ENCODE results near the gene LRRC55. TPM values are rescaled to one million over a fixed set of nuclear protein-coding genes. Genes with fewer than 3 reads are reported as not detected.
A peak's percentile ranks its signal among the peaks of the same experiment; 100 is the strongest.

Gene LRRC55
- total RNA-seq, 2 donors from 2014 or later = 0.04 TPM; not detected in 1

- Histone ChIP-seq H3K36me3 (ENCODE audit: control insufficient read depth, insufficient read depth, low read length) (no peaks in the 10 kb centered on the region), H3K27ac (ENCODE audit: low read depth, low read length) (no peak overlapping the region), H3K9me3 (ENCODE audit: control insufficient read depth, low read length) (peaks cover 3% of the 10 kb centered on the region), H3K4me1 (ENCODE audit: control insufficient read depth, insufficient read depth, low read length) (peaks cover 5% of the 10 kb centered on the region), H3K9ac (ENCODE audit: extremely low read depth, low read length, poor library complexity, severe bottlenecking) (no peak overlapping the region), H3K27me3 (ENCODE audit: control insufficient read depth, insufficient read depth, low read length, poor library complexity, severe bottlenecking) (peaks cover 9% of the 10 kb centered on the region), H3K4me3 (ENCODE audit: low read length) (no peak overlapping the region)
- 64 to 79% methylated on average over 9 to 18 of the region's 18 CpGs for WGBS, 2 experiments (ENCODE audit: insufficient coverage in 1 of 2, insufficient read length in 1 of 2)
- Mint-ChIP-seq H3K27me3 (ENCODE audit: insufficient read depth) (peaks cover 33% of the 10 kb centered on the region), H3K36me3 (ENCODE audit: low read depth) (no peaks in the 10 kb centered on the region), H3K4me1 (peaks cover 48% of the 10 kb centered on the region), H3K4me3 (no peak overlapping the region), H3K27ac (no peak overlapping the region), H3K9me3 (peaks cover 2% of the 10 kb centered on the region)
- TF ChIP-seq, protein P1, sequence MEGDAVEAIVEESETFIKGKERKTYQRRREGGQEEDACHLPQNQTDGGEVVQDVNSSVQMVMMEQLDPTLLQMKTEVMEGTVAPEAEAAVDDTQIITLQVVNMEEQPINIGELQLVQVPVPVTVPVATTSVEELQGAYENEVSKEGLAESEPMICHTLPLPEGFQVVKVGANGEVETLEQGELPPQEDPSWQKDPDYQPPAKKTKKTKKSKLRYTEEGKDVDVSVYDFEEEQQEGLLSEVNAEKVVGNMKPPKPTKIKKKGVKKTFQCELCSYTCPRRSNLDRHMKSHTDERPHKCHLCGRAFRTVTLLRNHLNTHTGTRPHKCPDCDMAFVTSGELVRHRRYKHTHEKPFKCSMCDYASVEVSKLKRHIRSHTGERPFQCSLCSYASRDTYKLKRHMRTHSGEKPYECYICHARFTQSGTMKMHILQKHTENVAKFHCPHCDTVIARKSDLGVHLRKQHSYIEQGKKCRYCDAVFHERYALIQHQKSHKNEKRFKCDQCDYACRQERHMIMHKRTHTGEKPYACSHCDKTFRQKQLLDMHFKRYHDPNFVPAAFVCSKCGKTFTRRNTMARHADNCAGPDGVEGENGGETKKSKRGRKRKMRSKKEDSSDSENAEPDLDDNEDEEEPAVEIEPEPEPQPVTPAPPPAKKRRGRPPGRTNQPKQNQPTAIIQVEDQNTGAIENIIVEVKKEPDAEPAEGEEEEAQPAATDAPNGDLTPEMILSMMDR (conservative IDR thresholded peaks at IDR 0.05) = no peak
- DNase-seq = peak; percentile 77
These were observed 49.2 kb downstream of the LRRC55 start for GRCh38 chr11:57230791-57231538.

DNA sequence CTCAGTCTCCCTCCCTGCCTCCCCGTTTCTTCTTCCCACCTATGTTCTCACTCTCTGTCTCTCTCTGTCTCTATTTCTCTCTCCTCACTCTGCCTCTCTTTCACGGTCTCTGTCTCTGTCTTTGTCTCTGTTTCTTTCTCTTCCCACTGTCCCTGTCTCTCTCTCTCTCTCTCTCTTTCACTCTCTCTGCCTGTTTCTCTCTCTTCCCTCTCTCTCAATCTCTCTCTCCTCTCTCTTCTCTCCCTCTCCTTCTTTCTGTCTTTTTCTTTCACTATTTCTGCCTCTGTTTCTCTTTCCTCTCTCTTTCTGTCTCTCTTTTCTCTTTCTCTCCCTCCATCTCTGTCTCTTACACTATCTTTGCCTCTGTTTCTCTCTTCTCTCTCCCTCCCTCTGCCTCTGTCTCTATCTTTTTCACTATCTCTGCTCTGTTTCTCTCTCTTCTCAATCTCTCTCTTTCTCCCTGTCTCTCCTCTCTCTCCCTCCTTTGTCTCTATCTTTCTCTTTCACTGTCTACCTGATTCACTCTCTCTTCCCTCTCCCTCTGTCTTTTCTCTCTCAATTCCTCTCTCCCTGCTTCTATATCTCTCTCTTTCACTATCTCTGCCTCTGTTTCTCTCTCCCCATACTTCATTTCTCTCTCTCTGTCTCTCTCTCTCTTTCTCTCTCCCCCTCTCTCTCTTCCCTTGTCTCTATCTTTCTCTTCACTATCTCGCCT, 49.9 kb downstream of the LRRC55 start:
- H3K27ac ChIP-seq (ENCODE audit: low read depth, low read length) = no peak overlapping the region
- 78 to 81% methylated on average over 3 of the region's 3 CpGs for WGBS, 2 experiments (ENCODE audit: insufficient coverage in 1 of 2, insufficient read length in 1 of 2)
- Mint-ChIP-seq H3K27ac (no peak overlapping the region), H3K36me3 (ENCODE audit: low read depth) (no peaks in the 10 kb centered on the region), H3K4me1 (peaks cover 52% of the 10 kb centered on the region), H3K4me3 (no peak overlapping the region), H3K9me3 (no peaks in the 10 kb centered on the region), H3K27me3 (ENCODE audit: insufficient read depth) (peaks cover 33% of the 10 kb centered on the region)
- no peak overlapping the region for H3K4me3 ChIP-seq (ENCODE audit: low read length)
- H3K4me1 ChIP-seq (ENCODE audit: control insufficient read depth, insufficient read depth, low read length) = peaks cover 5% of the 10 kb centered on the region
- H3K27me3 ChIP-seq (ENCODE audit: control insufficient read depth, insufficient read depth, low read length, poor library complexity, severe bottlenecking) = peaks cover 9% of the 10 kb centered on the region
- DNase-seq = no peak
- no peak overlapping the region for H3K9ac ChIP-seq (ENCODE audit: extremely low read depth, low read length, poor library complexity, severe bottlenecking)
- H3K36me3 ChIP-seq (ENCODE audit: control insufficient read depth, insufficient read depth, low read length) = no peaks in the 10 kb centered on the region
- no peaks in the 10 kb centered on the region for H3K9me3 ChIP-seq (ENCODE audit: control insufficient read depth, low read length)
- TF ChIP-seq, protein P1 (conservative IDR thresholded peaks at IDR 0.05) = no peak

GRCh38 chr11:57233702-57234101, 51.9 kb downstream of the LRRC55 start:
- DNase-seq = peak; percentile 36
- Histone ChIP-seq H3K4me3 (ENCODE audit: low read length) (no peak overlapping the region), H3K36me3 (ENCODE audit: control insufficient read depth, insufficient read depth, low read length) (no peaks in the 10 kb centered on the region), H3K9ac (ENCODE audit: extremely low read depth, low read length, poor library complexity, severe bottlenecking) (no peak overlapping the region), H3K9me3 (ENCODE audit: control insufficient read depth, low read length) (no peaks in the 10 kb centered on the region), H3K27me3 (ENCODE audit: control insufficient read depth, insufficient read depth, low read length, poor library complexity, severe bottlenecking) (peaks cover 9% of the 10 kb centered on the region), H3K27ac (ENCODE audit: low read depth, low read length) (no peak overlapping the region), H3K4me1 (ENCODE audit: control insufficient read depth, insufficient read depth, low read length) (peaks cover 10% of the 10 kb centered on the region)
- H3K36me3 Mint-ChIP-seq (ENCODE audit: low read depth) = no peaks in the 10 kb centered on the region
- no peaks in the 10 kb centered on the region for H3K9me3 Mint-ChIP-seq
- TF ChIP-seq, protein P1 (conservative IDR thresholded peaks at IDR 0.05) = no peak
- H3K4me1 Mint-ChIP-seq = peaks cover 60% of the 10 kb centered on the region
- no peak overlapping the region for H3K27ac Mint-ChIP-seq
- no peak overlapping the region for H3K4me3 Mint-ChIP-seq
- peaks cover 33% of the 10 kb centered on the region for H3K27me3 Mint-ChIP-seq (ENCODE audit: insufficient read depth)
- 92 to 100% methylated on average over 2 to 5 of the region's 5 CpGs for WGBS, 2 experiments (ENCODE audit: insufficient coverage in 1 of 2, insufficient read length in 1 of 2)
